ENCODE data around the gene FCF1.

The FCF1 gene

DNA sequence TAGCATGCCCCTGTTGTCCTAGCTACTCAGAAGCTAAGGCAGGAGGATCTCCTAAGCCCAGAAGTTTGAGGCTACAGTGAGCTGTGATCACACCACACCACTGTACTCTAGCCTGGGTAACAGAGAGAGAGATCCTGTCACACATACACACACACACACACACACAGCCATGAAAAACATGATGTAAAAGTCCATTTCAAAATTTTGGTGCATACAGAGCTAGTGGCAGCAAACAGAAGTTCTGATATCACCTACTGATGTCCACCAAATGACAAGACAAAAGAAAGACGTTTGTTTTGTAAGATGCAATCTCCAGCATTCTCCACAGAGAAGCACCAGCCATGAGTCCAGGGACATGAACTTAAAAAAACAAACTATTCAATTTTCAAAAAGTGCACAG is 15.9 kb upstream of the FCF1 start:
- in situ Hi-C loops (cut with HindIII; ENCODE audit: low pct_ligation_motif_present, low pct_unique_long_range_greater_than_20kb, low sequenced_read_pairs) = no loop called here
- DNase-seq = no peak

GRCh38 chr14:74697543-74697942 is 15.4 kb upstream of the FCF1 start:
- in situ Hi-C loops (cut with HindIII; ENCODE audit: low pct_ligation_motif_present, low pct_unique_long_range_greater_than_20kb, low sequenced_read_pairs) = no loop called here
- no peak for DNase-seq

GRCh38 chr14:74697976-74698375 is 15.0 kb upstream of the FCF1 start:
- in situ Hi-C loops (cut with HindIII; ENCODE audit: low pct_ligation_motif_present, low pct_unique_long_range_greater_than_20kb, low sequenced_read_pairs) = no loop called here
- DNase-seq = no peak

- in situ Hi-C loops (cut with HindIII; ENCODE audit: low pct_ligation_motif_present, low pct_unique_long_range_greater_than_20kb, low sequenced_read_pairs) = no loop called here
These were observed 14.5 kb upstream of the FCF1 start for GRCh38 chr14:74698465-74698864.

GRCh38 chr14:74702293-74702692 is 10.7 kb upstream of the FCF1 start:
- in situ Hi-C loops (cut with HindIII; ENCODE audit: low pct_ligation_motif_present, low pct_unique_long_range_greater_than_20kb, low sequenced_read_pairs) = no loop called here
- no peak for DNase-seq

More at GRCh38 chr14:74698465-74698864, 14.5 kb upstream of the FCF1 start:
- DNase-seq = no peak

DNA sequence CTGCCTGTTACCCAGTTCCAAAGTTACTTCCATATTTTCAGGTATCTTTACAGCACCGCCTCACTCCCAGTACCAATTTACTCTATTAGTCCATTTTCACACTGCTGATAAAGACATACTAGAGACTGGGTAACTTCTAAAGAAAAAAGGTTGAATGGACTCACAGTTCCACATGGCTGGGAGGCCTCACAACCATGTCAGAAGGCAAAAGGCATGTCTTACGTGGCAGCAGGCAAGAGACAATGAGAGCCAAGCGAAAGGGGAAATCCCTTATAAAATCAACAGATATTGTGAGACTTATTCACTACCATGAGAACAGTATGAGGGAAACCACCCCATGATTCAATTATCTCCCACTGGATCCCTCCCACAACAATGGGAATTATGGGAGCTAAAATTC is 9.9 kb upstream of the FCF1 start:
- no peak for DNase-seq
- in situ Hi-C loops (cut with HindIII; ENCODE audit: low pct_ligation_motif_present, low pct_unique_long_range_greater_than_20kb, low sequenced_read_pairs) = no loop called here

- in situ Hi-C loops (cut with HindIII; ENCODE audit: low pct_ligation_motif_present, low pct_unique_long_range_greater_than_20kb, low sequenced_read_pairs) = no loop called here
- no peak for DNase-seq
These were observed 8.3 kb upstream of the FCF1 start for GRCh38 chr14:74704656-74705055.

DNA sequence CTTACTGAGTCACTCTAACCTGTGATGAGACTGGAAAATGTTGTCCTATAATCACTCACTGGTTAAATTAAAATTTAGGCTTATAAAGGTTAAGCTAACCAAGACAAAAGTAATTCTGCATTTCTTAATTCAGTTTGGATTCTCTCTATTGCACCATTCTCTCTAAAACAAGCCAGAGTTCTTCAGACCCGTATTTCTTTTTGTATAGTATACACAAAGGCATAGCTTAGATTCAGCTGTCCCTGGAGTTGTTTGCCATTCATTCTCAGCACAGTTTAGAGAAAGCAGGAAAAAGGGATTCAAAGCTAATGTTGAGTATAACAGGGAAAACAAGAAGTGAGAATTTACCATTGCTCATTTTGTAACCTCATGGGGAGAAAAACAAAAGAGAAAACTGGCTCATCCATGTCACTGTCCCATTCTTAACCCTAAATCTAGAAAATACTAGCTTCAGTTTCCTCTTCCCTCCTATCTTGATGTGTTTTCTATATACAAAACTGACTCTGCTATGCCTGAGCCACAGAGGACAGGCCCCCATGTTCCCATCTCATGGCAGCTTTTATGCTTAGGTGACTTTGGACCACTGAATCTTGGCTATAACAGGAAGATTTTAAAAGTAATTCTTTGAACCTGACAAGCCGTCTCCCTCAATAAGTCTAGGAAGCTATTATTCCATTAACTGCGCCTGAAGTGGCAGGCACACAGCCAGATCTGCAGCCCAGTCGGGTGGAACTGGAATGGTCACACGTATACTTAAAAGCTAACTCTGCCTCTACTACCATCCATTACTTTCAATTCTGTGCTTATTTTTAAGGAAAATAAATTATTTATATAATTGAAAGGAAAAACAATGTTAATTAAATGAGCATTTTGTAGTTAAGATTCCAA is 7.1 kb upstream of the FCF1 start:
- in situ Hi-C loops (cut with HindIII; ENCODE audit: low pct_ligation_motif_present, low pct_unique_long_range_greater_than_20kb, low sequenced_read_pairs) = no loop called here
- DNase-seq = peak; percentile 74

DNA sequence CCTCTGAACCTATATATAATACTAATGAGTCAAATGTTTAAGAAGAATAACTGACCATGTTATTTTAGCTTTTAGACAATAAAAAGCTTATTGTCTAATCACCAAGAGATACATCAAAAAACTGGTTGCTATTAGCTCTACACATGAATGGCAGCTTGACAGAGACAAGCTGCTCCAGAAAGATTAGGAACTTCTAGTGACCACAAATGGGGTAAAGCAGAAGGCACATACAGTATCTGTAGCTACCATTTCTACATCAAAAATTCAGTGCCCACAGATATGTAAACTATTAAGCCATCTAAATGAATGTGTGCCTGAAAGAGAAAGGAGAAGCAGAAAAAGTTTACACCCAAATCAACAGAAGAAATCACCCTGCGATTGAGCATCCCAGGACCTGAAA is 2.5 kb upstream of the FCF1 start:
- in situ Hi-C loops (cut with HindIII; ENCODE audit: low pct_ligation_motif_present, low pct_unique_long_range_greater_than_20kb, low sequenced_read_pairs) = no loop called here
- no peak for DNase-seq

DNA sequence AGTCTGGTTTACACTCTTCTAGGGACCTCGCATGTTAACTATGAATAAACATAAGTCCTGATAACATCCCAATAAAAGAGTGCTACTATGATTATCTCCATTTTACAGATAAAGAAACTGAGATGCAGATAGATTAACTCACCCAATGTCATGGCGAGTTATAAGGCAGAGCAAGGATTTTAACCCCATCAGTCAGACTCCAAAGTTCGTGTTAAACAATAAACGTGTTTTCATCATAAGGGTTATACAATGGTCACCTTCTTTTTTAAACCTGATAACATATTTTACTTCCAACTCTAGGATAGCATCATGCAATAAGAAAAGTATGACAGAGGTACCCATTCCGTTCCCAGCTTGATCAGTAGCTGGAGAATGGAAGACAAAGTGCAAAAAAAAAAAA is 1.3 kb upstream of the FCF1 start:
- in situ Hi-C loops (cut with HindIII; ENCODE audit: low pct_ligation_motif_present, low pct_unique_long_range_greater_than_20kb, low sequenced_read_pairs) = no loop called here
- DNase-seq = no peak

DNA sequence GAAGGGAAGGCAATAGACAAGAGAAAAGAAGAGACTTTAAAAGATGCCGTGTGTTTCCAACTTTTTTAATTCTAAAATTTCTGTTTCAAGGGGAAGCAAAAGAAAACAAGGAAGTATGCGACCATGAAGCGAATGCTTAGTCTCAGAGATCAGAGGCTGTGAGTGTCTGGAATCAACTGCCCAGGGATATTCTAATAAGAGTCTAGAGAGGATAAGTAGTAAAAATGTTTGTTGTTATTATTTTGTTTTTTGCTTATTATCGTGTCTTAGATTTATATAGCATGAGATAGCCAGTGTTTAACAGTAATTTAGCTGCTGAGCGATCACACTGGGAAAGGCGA is 421 bp downstream of the FCF1 start:
- in situ Hi-C loops (cut with HindIII; ENCODE audit: low pct_ligation_motif_present, low pct_unique_long_range_greater_than_20kb, low sequenced_read_pairs) = no loop called here
- no peak for DNase-seq

GRCh38 chr14:74720526-74720925 is 7.6 kb downstream of the FCF1 start:
- no peak for DNase-seq
- in situ Hi-C loops (cut with HindIII; ENCODE audit: low pct_ligation_motif_present, low pct_unique_long_range_greater_than_20kb, low sequenced_read_pairs) = no loop called here

DNA sequence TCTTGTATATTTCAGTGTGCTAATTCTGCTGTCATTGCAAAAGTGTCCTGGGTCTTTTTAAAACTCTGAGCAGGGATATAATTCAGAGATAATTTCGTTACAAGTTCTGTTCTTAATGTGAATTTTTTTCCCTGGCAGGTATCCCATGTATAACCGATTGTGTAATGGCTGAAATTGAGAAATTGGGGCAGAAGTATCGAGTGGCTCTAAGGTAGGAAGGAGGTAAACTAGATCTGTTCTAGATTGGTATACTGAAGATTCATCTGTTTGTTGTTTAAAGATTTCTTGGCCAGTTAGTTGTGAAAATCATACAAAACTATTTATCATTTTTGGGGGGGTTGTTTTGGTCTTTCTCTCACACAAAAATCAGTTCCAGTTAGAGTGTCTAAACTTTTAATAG is 10.2 kb downstream of the FCF1 start:
- in situ Hi-C loops (cut with HindIII; ENCODE audit: low pct_ligation_motif_present, low pct_unique_long_range_greater_than_20kb, low sequenced_read_pairs) = no loop called here
- DNase-seq = no peak

DNA sequence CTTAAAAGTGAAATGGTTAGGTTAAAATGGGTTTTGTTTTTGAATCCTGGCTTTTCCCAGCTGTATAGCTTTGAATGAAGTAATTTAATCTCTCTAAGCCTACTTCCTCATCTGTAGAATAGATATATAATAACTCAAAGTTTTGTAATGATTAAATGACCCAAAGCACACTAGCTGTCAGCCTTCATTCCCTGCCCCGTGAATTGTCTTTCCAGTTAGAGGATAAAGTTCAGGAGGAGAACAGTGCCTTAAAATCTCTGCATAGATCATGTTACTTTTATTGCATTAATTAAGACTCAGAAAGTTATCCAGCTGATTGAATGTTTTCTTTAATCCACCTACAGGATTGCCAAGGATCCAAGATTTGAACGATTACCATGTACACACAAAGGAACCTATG is 19.4 kb downstream of the FCF1 start:
- in situ Hi-C loops (cut with HindIII; ENCODE audit: low pct_ligation_motif_present, low pct_unique_long_range_greater_than_20kb, low sequenced_read_pairs) = no loop called here
- no peak for DNase-seq

GRCh38 chr14:74733221-74733620 is 20.3 kb downstream of the FCF1 start:
- in situ Hi-C loops (cut with HindIII; ENCODE audit: low pct_ligation_motif_present, low pct_unique_long_range_greater_than_20kb, low sequenced_read_pairs) = no loop called here
- DNase-seq = no peak

DNA sequence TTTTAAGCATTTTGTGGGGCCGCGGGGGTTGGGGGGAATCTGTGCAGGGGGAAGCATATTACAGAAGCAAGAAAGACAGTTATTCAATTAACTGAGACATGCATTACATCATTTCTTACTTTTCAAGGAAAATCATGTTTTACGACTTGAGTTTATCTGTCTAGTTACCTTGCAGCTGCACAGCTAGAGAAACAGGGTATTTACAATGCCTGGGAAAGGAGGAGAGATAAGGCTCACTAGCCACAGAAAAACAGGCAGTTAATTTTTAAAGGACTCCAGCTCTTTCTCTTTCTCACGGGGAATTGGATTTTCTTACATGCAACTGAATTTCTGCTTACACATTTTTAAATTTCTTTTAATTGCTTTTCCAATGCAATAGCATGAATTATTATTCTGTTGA is 22.2 kb downstream of the FCF1 start:
- in situ Hi-C loops (cut with HindIII; ENCODE audit: low pct_ligation_motif_present, low pct_unique_long_range_greater_than_20kb, low sequenced_read_pairs) = no loop called here

DNA sequence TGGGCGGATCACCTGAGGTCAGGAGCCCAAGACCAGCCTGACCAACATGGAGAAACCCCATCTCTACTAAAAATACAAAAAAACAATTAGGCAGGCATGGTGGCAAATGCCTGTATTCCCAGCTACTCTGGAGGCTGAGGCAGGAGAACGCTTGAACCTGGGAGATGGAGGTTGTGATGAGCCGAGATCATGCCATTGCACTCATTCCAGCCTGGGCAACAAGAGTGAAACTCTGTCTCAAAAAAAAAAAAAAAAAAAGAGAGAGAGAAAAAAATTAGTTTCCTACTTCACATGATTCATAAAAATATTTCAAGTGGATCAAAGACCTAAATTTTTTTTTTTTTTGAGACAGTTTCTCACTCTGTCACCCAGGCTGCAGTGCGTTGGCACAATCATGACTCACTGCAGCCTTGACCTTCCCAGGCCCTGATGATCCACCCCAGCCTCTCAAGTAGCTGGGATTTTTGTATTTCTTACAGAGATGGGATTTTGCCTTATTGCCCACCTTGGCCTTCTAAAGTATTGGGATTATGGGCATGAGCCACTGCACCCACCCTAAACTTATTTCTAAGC is 24.9 kb downstream of the FCF1 start:
- in situ Hi-C loops (cut with HindIII; ENCODE audit: low pct_ligation_motif_present, low pct_unique_long_range_greater_than_20kb, low sequenced_read_pairs) = no loop called here
- peak; percentile 11 for DNase-seq

More for the DNA sequence above, 22.2 kb downstream of the FCF1 start:
- no peak for DNase-seq

DNA sequence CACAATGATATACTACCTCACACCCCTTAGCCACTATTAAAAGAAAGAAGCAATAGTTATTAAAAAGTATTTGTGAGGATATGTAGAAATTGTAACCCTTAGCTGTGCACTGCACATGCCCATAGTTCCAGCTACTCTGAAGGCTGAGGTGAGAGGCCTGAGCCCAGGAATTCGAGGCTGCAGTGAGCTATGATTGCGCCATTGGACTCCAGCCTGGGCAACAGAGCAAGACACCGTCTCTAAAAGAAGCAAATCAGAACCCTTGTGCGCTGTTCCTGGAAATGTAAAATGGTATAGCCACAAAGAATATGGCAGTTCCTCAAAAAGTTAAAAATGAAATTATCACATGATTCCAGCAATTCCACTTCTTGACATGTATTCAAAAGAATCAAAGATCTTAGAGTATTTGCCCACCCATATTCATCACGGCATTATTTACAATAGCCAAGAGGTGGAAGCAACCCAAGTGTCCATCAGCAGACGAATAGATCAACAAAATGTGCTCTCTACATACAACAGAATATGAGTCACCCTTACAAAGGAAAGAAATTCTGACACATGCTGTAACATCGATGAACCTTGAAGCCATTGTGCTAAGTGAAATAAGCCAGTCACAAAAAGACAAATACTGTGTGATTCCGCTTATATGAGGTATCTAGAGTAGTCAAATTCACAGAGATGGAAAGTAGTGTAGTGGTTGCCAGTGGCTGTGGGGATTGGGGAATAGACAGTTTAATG is 26.5 kb downstream of the FCF1 start:
- DNase-seq = peak; percentile 8
- in situ Hi-C loops (cut with HindIII; ENCODE audit: low pct_ligation_motif_present, low pct_unique_long_range_greater_than_20kb, low sequenced_read_pairs) = no loop called here

DNA sequence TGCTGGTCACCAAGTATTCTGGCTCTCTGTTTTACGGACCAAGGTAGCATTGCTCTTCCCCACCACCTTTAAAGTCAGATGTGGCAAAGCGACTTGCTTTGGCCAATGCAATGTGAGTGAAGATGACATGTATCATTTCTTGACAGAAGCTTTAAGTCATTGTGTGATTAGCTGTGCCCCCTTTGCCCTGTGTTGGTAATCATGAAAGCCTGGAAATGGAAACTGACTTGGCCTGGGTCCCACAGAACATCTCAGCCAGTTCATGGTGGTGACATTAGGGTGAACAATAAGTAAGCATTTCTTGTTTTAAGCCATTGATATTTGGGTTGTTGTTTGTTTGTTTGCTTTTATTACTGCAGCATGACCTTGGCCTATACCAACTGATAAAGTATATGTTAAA is 34.3 kb downstream of the FCF1 start:
- no peak for DNase-seq
- in situ Hi-C loops (cut with HindIII; ENCODE audit: low pct_ligation_motif_present, low pct_unique_long_range_greater_than_20kb, low sequenced_read_pairs) = no loop called here

DNA sequence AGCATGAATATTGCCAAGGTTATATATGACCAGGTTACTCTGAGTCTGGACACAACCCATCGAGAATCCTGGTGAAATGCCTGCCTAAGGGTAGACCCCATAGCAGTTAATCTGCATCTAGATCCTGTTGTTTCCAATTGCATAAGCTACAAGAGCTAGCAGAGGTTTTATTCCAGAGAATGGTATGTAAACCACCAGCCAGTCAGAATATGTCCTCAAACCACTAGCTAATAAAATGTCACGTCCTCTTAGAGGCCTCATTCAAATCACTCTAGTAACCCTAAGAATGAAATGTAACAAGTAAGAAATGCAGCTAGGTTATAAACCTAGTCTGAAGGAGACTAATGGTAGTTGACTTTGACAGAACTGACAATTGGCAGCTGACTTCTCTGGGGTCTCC is 41.2 kb downstream of the FCF1 start:
- in situ Hi-C loops (cut with HindIII; ENCODE audit: low pct_ligation_motif_present, low pct_unique_long_range_greater_than_20kb, low sequenced_read_pairs) = no loop called here
- DNase-seq = no peak

Data from ACHN (cell line).